HepG2 (cell line): ENCODE results near the gene WWP2. TPM values are rescaled to one million over a fixed set of nuclear protein-coding genes. Genes with fewer than 3 reads are reported as not detected.

ENCODE experiments used
- AFF4 ChIP-seq: sonication (generic); formaldehyde crosslinking; IDR thresholded peaks from 2 replicates; pipeline ENCODE4 v1.4.0; 2020; ENCODE audit warnings: missing genetic modification reagents
- ARID4A ChIP-seq: sonication (generic); formaldehyde crosslinking; IDR thresholded peaks from 2 replicates; pipeline ENCODE4 v1.5.0; 2020; ENCODE audit warnings: mild to moderate bottlenecking, missing genetic modification reagents, borderline replicate concordance
- FOXM1 ChIP-seq: sonication (generic); formaldehyde crosslinking; IDR thresholded peaks from 2 replicates; pipeline ENCODE4 v1.5.0; 2020; ENCODE audit warnings: missing genetic modification reagents
- MED8 ChIP-seq: sonication (generic); formaldehyde crosslinking; IDR thresholded peaks from 2 replicates; pipeline ENCODE4 v1.8.1; 2023; ENCODE audit warnings: mild to moderate bottlenecking, missing genetic modification reagents; ENCODE audit not compliant: insufficient replicate concordance
- NFIB ChIP-seq: sonication (generic); formaldehyde crosslinking; IDR thresholded peaks from 2 replicates; pipeline ENCODE4 v1.9.0; 2021; ENCODE audit warnings: missing genetic modification reagents, mild to moderate bottlenecking, borderline replicate concordance
- PATZ1 ChIP-seq: sonication (generic); formaldehyde crosslinking; IDR thresholded peaks from 2 replicates; pipeline ENCODE4 v1.4.0; 2020; ENCODE audit warnings: missing genetic modification reagents
- RORA ChIP-seq: sonication (generic); formaldehyde crosslinking; IDR thresholded peaks from 2 replicates; pipeline ENCODE4 v1.5.0; 2020; ENCODE audit warnings: mild to moderate bottlenecking, missing genetic modification reagents, moderate library complexity
- SP140L ChIP-seq: sonication (generic); formaldehyde crosslinking; IDR thresholded peaks from 2 replicates; pipeline ENCODE4 v1.4.0; 2020; ENCODE audit warnings: missing genetic modification reagents, borderline replicate concordance
- STAT6 ChIP-seq: sonication (generic); formaldehyde crosslinking; IDR thresholded peaks from 2 replicates; pipeline ENCODE4 v1.4.0; 2020; ENCODE audit warnings: missing genetic modification reagents, mild to moderate bottlenecking, borderline replicate concordance
- TAF1 ChIP-seq: sonication (generic); formaldehyde crosslinking; IDR thresholded peaks from 2 replicates; pipeline ENCODE4 v1.4.0; 2020; ENCODE audit warnings: missing genetic modification reagents
- TRIM24 ChIP-seq: sonication (generic); formaldehyde crosslinking; IDR thresholded peaks from 2 replicates; pipeline ENCODE4 v1.8.0; 2022; ENCODE audit warnings: mild to moderate bottlenecking, missing genetic modification reagents
- ZNF460 ChIP-seq: sonication (generic); formaldehyde crosslinking; IDR thresholded peaks from 2 replicates; pipeline ENCODE4 v1.5.1; 2020; ENCODE audit warnings: missing genetic modification reagents, mild to moderate bottlenecking, borderline replicate concordance
- ZNF547 ChIP-seq: sonication (generic); formaldehyde crosslinking; IDR thresholded peaks from 2 replicates; pipeline ENCODE4 v1.5.1; 2020; ENCODE audit warnings: mild to moderate bottlenecking, missing genetic modification reagents
- ZSCAN29 ChIP-seq: sonication (generic); formaldehyde crosslinking; conservative IDR thresholded peaks from 2 replicates; pipeline ENCODE4 v1.4.0; 2020; ENCODE audit warnings: mild to moderate bottlenecking, missing genetic modification reagents
- polyA plus RNA-seq, 8 experiments: library from polyadenylated mRNA; depleted of rRNA in 3 of 8; stranded (reverse) in 7 of 8; unstranded in 1 of 8; fragments of >200 nt; fragmentation: Illumina TruSeq in 4 of 8; extraction: Trizol in 4 of 8; gene quantifications; 2 replicates each; pipeline versions ENCODE4 v1.2.1 to v1.2.3, GENCODE V29; 2011 to 2016; ENCODE audit warnings: low read depth in 4 of 8, missing spikeins in 1 of 8, mixed read lengths in 1 of 8; ENCODE audit not compliant: insufficient read depth in 1 of 8
- total RNA-seq, 5 experiments: library from RNA; depleted of rRNA; stranded (reverse); fragments of >200 nt; fragmentation: Illumina TruSeq; extraction: Trizol; gene quantifications; 2 replicates each; pipeline ENCODE4 v1.2.3, GENCODE V29; 2016; ENCODE audit warnings: low read depth in 1 of 5

Gene WWP2
- total and polyA plus RNA-seq, 2 of the 13 experiments (the other 11 are each of a cell fraction or from before 2014, with no cell fraction given), result 11.4 to 28.2 TPM

- TF ChIP-seq PATZ1 (peak; percentile 45; the same call in 1 of the 2 replicates), STAT6 (CRISPR knock-in tag) (no peak), ARID4A (CRISPR knock-in tag) (no peak), TRIM24 (no peak), ZNF547 (CRISPR knock-in tag) (no peak), ZSCAN29 (CRISPR knock-in tag) (0 out of 2 replicates have a peak, but pooled peaks have one; percentile 19), NFIB (CRISPR knock-in tag) (no peak), AFF4 (no peak), RORA (CRISPR knock-in tag) (peak; percentile 90; the same call in 1 of the 2 replicates), FOXM1 (CRISPR knock-in tag) (no peak), ZNF460 (CRISPR knock-in tag) (no peak), MED8 (CRISPR knock-in tag) (no peak), SP140L (CRISPR knock-in tag) (no peak), TAF1 (no peak)
These were observed 69.3 kb downstream of the WWP2 start (continued) for GRCh38 chr16:69831212-69832123.
